GM12891 (cell line): Measurements from ENCODE around the gene STX19.

Experiments used
- POLR2A ChIP-seq: IDR thresholded peaks from 2 replicates; pipeline ENCODE4 v1.6.1; 2011; ENCODE audit warnings: low read depth, low read length, control low read depth
- POLR2AphosphoS5 ChIP-seq: IDR thresholded peaks from 2 replicates; pipeline ENCODE4 v1.6.1; 2011; ENCODE audit warnings: low read depth, low read length, control low read depth
- TAF1 ChIP-seq: IDR thresholded peaks from 2 replicates; pipeline ENCODE4 v1.6.1; 2011; ENCODE audit warnings: low read depth, low read length, control low read depth

DNA sequence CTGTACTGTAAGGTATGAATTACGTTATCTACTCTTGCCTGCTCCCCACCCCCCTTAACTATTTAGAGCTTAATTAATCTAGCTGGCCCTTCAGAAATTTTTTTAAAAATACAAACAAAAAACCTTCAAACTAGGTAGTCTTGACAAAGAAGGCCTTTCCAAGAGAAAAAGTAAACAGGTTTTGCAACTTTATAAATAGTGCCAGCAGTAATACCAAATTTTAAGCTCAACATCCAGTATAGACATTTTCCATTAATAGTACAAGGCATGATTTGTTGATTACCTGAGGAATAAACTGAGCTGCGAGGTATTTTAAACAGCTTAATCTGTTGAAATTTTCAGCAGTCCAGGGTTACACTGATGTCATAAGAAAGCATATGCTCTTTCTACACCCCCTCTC lies 20.1 kb downstream of the STX19 start:
- no peak for TF ChIP-seq POLR2AphosphoS5
- no peak for TF ChIP-seq POLR2A
- TF ChIP-seq TAF1: no peak
